Liver (tissue), 3 donors: ENCODE data around the gene EFR3B.

Experiments used
- CTCF ChIP-seq: fragments of 150-350 bp; IDR thresholded peaks from 2 replicates; pipeline ENCODE4 v1.5.1; 2017; ENCODE audit warnings: improper control_type of control experiment, low read depth, low read length; ENCODE audit not compliant: missing input control
- JUND ChIP-seq, 2 donors: IDR thresholded peaks; 2 replicates each; pipeline ENCODE4 v1.6.1; 2016; ENCODE audit warnings: antibody characterized with exemption in 2 of 2
- RAD21 ChIP-seq, 2 donors: IDR thresholded peaks; 2 replicates each; pipeline ENCODE4 v1.6.1; 2016; ENCODE audit warnings: antibody characterized with exemption in 2 of 2, mild to moderate bottlenecking in 2 of 2
- REST ChIP-seq: IDR thresholded peaks from 2 replicates; pipeline ENCODE4 v1.6.1; 2016; ENCODE audit warnings: antibody characterized with exemption, mild to moderate bottlenecking
- SP1 ChIP-seq: IDR thresholded peaks from 2 replicates; pipeline ENCODE4 v1.6.1; 2018; ENCODE audit warnings: antibody characterized with exemption, mild to moderate bottlenecking
- ZBTB33 ChIP-seq: IDR thresholded peaks from 2 replicates; pipeline ENCODE4 v1.6.1; 2016; ENCODE audit warnings: antibody characterized with exemption
- donor health status: healthy.
- donor health status: healthy.

GRCh38 chr2:25207078-25207545 is 165.2 kb downstream of the EFR3B start:
- TF ChIP-seq CTCF (no peak), SP1 (no peak), REST (no peak), ZBTB33 (no peak), JUND (IDR thresholded peaks at IDR 0.05) (no peak), RAD21 (IDR thresholded peaks at IDR 0.05) (no peak)
